Fibroblast of villous mesenchyme (primary cell): ENCODE measurements around the gene SYNJ1. TPM values are rescaled to one million over a fixed set of nuclear protein-coding genes. Genes with fewer than 3 reads are reported as not detected.
"Not testable (repeated sequence)": the region's sequence is repeated elsewhere in the genome, so short reads cannot be mapped to it uniquely, and the experiment has no call there.

Experiments used
- DNase-seq: peaks from one replicate; pipeline ENCODE4 v3.0.0-alpha.2; 2010; ENCODE audit warnings: low read depth
- H3K4me3 ChIP-seq: 2 replicates; pipeline ENCODE4 v1.5.1; 2011; ENCODE audit warnings: low read depth, mild to moderate bottlenecking, low read length
- total RNA-seq: library from RNA; depleted of rRNA; stranded (reverse); fragments of >200 nt; gene quantifications from 2 replicates; pipeline ENCODE4 v1.2.3, GENCODE V29; 2012
- TF ChIP-seq, protein P1 (sequence below): IDR thresholded peaks from 2 replicates; pipeline ENCODE4 v1.5.1; 2012; ENCODE audit warnings: low read depth, mild to moderate bottlenecking, low read length; ENCODE audit not compliant: insufficient read depth

The SYNJ1 gene
- total RNA-seq, 1 donor, result 7.3 TPM

- no peak overlapping the region for H3K4me3 ChIP-seq
- TF ChIP-seq, protein P1, sequence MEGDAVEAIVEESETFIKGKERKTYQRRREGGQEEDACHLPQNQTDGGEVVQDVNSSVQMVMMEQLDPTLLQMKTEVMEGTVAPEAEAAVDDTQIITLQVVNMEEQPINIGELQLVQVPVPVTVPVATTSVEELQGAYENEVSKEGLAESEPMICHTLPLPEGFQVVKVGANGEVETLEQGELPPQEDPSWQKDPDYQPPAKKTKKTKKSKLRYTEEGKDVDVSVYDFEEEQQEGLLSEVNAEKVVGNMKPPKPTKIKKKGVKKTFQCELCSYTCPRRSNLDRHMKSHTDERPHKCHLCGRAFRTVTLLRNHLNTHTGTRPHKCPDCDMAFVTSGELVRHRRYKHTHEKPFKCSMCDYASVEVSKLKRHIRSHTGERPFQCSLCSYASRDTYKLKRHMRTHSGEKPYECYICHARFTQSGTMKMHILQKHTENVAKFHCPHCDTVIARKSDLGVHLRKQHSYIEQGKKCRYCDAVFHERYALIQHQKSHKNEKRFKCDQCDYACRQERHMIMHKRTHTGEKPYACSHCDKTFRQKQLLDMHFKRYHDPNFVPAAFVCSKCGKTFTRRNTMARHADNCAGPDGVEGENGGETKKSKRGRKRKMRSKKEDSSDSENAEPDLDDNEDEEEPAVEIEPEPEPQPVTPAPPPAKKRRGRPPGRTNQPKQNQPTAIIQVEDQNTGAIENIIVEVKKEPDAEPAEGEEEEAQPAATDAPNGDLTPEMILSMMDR, result no peak
- no peak for DNase-seq
Measured at GRCh38 chr21:32666258-32666657, 61.6 kb downstream of the SYNJ1 start.

DNA sequence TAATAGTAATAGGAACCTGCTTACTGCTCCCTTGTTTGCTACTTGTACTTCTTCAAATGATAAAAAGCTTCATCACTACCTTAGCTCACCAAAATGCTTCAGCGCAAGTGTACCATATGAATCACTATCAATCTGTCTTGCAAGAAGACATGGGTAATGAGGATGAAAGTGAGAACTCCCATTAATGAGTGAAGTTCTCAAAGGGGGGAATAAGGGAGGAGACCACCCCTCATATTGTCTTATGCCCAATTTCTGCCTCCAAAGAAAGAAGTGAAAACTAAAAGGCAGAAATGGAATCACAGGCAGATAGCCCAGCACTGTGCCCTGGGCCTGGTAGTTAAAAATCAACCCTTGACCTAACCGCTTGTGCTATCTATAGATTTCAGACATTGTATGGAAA lies 63.7 kb downstream of the SYNJ1 start:
- not testable (repeated sequence) for H3K4me3 ChIP-seq, DNase-seq

DNA sequence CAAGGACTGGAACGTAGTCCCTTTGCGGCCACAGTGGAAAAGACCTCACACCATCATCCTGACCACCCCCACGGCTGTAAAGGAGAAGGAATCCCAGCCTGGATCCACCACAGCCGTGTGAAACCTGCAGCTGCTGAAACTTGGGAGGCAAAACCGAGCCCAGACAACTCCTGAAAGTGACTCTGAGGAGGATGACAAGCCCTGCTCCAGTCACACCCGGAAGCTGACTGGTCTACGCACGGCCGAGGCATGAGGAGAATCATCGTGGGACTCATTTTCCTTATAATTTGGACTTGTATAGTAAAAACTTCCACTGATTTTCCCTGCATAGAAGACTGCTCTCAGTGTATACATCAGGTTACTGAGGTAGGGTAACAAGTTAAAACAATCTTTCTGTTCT lies 65.8 kb downstream of the SYNJ1 start:
- not testable (repeated sequence) for H3K4me3 ChIP-seq, DNase-seq

GRCh38 chr21:32661026-32661782 lies 66.6 kb downstream of the SYNJ1 start:
- not testable (repeated sequence) for DNase-seq, H3K4me3 ChIP-seq

DNA sequence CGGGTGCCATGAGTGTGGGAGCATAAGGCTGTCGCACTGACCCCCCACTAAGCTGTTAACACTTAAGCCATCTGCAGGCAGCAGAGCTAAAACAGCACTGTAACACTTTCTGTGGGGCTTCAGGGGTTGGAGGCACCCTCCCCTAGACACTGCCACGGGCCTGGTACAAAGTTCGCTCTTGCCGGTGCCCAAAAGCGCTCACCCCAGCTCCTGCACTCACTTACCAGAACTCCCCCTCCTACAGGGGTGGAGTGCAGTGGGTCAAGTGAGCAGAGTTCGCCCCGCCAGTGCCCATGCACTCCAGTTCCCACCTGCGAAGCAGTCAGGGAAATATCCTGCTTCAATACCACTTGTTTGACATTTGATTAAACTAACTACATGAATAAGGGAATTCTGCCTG lies 69.3 kb downstream of the SYNJ1 start:
- TF ChIP-seq, protein P1, result no peak
- DNase-seq, result no peak
- no peak overlapping the region for H3K4me3 ChIP-seq

DNA sequence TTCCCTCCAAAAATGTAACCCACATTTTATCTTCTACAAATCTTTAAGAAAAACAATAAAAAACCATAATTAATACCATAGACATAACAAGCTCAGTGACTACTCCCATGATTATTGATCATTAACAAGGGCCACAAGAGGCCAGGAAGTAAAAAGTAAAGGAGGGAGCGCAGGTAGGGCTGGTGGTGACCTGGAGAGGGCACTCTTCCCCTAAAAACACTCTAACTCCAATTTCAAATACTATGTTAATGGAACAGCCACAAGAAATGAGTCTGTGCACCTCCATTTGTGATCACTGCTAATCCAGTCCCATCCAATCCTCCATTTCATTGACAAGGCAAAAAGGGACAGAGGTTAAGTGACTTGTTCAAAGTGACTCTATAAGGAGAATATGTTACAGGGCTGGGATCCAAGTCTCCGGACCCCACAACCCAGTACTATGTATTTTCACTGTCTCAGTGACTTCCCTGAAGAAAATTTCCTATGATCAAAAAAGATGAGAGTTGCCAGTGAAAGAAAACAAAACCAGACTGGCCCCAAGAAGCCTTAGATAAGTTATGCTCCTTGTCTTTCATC lies 74.4 kb downstream of the SYNJ1 start:
- TF ChIP-seq, protein P1, result peak; percentile 62
- H3K4me3 ChIP-seq, result no peak overlapping the region
- peak; percentile 28 for DNase-seq

GRCh38 chr21:32648165-32648564 lies 79.6 kb downstream of the SYNJ1 start:
- TF ChIP-seq, protein P1, result no peak
- no peak overlapping the region for H3K4me3 ChIP-seq
- peak; percentile 23 for DNase-seq

DNA sequence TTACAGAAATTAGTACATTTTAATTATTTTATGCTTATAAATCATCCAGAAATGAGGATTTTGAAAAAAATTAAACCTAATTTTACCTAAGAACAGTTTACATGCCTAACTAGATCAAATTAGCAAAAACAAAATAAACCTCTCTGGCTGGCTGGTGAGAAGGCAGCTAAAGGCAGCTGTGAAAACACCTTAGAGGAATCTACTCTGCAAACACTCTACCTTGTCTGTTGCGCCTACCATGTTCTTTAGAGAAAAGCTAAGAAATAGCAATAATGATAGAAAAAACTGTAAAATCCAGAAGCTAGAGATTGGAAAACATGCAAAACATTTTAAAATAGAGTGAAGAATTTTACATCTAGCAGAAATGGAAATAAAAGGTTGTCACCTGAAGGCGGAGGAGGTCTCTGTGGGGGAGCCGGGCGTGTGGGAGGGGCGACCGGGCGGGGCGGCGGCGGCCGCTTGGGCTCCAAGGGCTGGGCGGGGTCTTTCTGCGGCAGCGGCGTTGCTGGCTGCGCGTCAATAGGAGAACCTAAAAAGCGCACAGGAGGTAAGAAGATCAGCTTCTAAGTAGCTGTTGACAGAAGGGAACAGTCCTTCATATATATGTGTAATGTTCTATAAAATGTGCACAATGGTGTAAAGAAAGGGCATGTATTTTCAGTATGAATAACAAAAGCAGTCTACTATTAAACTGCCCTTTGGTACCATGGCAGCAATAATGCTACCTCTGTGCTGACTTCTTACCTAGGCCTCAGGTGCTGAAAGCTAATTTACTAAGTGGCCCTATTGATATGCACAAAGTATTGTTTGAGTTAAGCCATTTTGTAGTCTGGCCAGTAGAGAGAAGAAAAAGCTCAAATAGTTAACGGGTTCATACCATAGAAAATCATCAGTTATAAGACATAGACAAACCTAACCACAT lies 82.3 kb downstream of the SYNJ1 start:
- H3K4me3 ChIP-seq, result no peak overlapping the region
- no peak for DNase-seq
- TF ChIP-seq, protein P1, result no peak
